Caki2 (cell line): Measurements from ENCODE around the gene ALDOA. TPM values are rescaled to one million over a fixed set of nuclear protein-coding genes. Genes with fewer than 3 reads are reported as not detected.

Experiments
- total RNA-seq: library from RNA; depleted of rRNA; stranded (reverse); fragments of >200 nt; shearing (Covaris generic); gene quantifications from 2 replicates; pipeline ENCODE4 v1.2.3, GENCODE V29; 2014; ENCODE audit warnings: low replicate concordance; rRNA removed

Gene ALDOA
- total RNA-seq, 1 experiment from 2014 or later, result 1,917 TPM

Other genes with a start within 250 kb of the ALDOA start
- 117 and 122 TPM in 2 replicates for gene PAGR1, start 249.6 kb upstream of the ALDOA start, total RNA-seq
- 282 and 291 TPM in 2 replicates for gene MVP, start 245.3 kb upstream of the ALDOA start, total RNA-seq
- gene CDIPT, start 202.5 kb upstream of the ALDOA start, total RNA-seq, result 92.6 and 130 TPM in 2 replicates
- 50.1 and 68.9 TPM in 2 replicates for gene SEZ6L2, start 166.2 kb upstream of the ALDOA start, total RNA-seq
- 53.6 and 71.5 TPM in 2 replicates for gene ASPHD1, start 165.3 kb upstream of the ALDOA start, total RNA-seq
- gene KCTD13, start 139.5 kb upstream of the ALDOA start, total RNA-seq, result 9.8 and 29.1 TPM in 2 replicates
- gene TMEM219, start 103.7 kb upstream of the ALDOA start, total RNA-seq, result 129 and 252 TPM in 2 replicates
- 57.0 and 75.8 TPM in 2 replicates for gene TAOK2, start 91.9 kb upstream of the ALDOA start, total RNA-seq
- gene HIRIP3, start 70.1 kb upstream of the ALDOA start, total RNA-seq, result 8.2 and 21.6 TPM in 2 replicates
- 131 and 229 TPM in 2 replicates for gene INO80E, start 69.5 kb upstream of the ALDOA start, total RNA-seq
- 1.2 and 1.7 TPM in 2 replicates for gene DOC2A, start 54.7 kb upstream of the ALDOA start, total RNA-seq
- gene C16orf92, start 42.6 kb upstream of the ALDOA start, total RNA-seq, result not detected in 2 replicates
- 1.4 and 3.4 TPM in 2 replicates for gene TLCD3B, start 34.5 kb upstream of the ALDOA start, total RNA-seq
- 228 and 297 TPM in 2 replicates for gene PPP4C, start 10.2 kb downstream of the ALDOA start, total RNA-seq
- 0.24 TPM in 1 of 2 replicates, not detected in the other for gene TBX6, start 26.2 kb downstream of the ALDOA start, total RNA-seq
- gene YPEL3, start 30.5 kb downstream of the ALDOA start, total RNA-seq, result 6.3 and 10.5 TPM in 2 replicates
- gene GDPD3, start 47.8 kb downstream of the ALDOA start, total RNA-seq, result not detected in 2 replicates
- 36.2 and 81.1 TPM in 2 replicates for gene MAPK3, start 57.5 kb downstream of the ALDOA start, total RNA-seq
- 0.41 and 2.3 TPM in 2 replicates for gene CORO1A, start 117.8 kb downstream of the ALDOA start, total RNA-seq
- 234 and 384 TPM in 2 replicates for gene BOLA2B, start 127.9 kb downstream of the ALDOA start, total RNA-seq
- gene SLX1A, start 128.1 kb downstream of the ALDOA start, total RNA-seq, result 9.5 and 53.4 TPM in 2 replicates
- gene SULT1A3, start 133.5 kb downstream of the ALDOA start, total RNA-seq, result 9.4 TPM in 1 of 2 replicates, not detected in the other
- gene NPIPB13, start 182.7 kb downstream of the ALDOA start, total RNA-seq, result 0.43 and 0.78 TPM in 2 replicates